ENCODE results near the gene PRKCZ. TPM values are rescaled to one million over a fixed set of nuclear protein-coding genes. Genes with fewer than 3 reads are reported as not detected.
A peak's percentile ranks its signal among the peaks of the same experiment; 100 is the strongest.

PRKCZ gene
- total and polyA plus RNA-seq, 12 donors = 8.4 to 18.4 (median 14.5) TPM

GRCh38 chr1:2030076-2030871 lies 19.9 kb upstream of the PRKCZ start:
- no peak for ATAC-seq
- H3K36me3 ChIP-seq = no peaks in the 10 kb centered on the region
- intact Hi-C loops (cut with DNase I) = no loop called here
- H3K27me3 ChIP-seq = no peaks in the 10 kb centered on the region
- no peaks in the 10 kb centered on the region for H3K9me3 ChIP-seq
- no peak overlapping the region for H3K4me3 ChIP-seq
- peaks cover 0 to 23% (median 9%) of the 10 kb centered on the region in 9 donors for H3K4me1 ChIP-seq
- TF ChIP-seq, protein P1, sequence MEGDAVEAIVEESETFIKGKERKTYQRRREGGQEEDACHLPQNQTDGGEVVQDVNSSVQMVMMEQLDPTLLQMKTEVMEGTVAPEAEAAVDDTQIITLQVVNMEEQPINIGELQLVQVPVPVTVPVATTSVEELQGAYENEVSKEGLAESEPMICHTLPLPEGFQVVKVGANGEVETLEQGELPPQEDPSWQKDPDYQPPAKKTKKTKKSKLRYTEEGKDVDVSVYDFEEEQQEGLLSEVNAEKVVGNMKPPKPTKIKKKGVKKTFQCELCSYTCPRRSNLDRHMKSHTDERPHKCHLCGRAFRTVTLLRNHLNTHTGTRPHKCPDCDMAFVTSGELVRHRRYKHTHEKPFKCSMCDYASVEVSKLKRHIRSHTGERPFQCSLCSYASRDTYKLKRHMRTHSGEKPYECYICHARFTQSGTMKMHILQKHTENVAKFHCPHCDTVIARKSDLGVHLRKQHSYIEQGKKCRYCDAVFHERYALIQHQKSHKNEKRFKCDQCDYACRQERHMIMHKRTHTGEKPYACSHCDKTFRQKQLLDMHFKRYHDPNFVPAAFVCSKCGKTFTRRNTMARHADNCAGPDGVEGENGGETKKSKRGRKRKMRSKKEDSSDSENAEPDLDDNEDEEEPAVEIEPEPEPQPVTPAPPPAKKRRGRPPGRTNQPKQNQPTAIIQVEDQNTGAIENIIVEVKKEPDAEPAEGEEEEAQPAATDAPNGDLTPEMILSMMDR (IDR thresholded peaks at IDR 0.05) = no peak
- 87 to 89% methylated on average over 42 of the region's 42 CpGs for WGBS, 2 donors
- DNase-seq = no peak
- H3K27ac ChIP-seq = no peak overlapping the region

DNA sequence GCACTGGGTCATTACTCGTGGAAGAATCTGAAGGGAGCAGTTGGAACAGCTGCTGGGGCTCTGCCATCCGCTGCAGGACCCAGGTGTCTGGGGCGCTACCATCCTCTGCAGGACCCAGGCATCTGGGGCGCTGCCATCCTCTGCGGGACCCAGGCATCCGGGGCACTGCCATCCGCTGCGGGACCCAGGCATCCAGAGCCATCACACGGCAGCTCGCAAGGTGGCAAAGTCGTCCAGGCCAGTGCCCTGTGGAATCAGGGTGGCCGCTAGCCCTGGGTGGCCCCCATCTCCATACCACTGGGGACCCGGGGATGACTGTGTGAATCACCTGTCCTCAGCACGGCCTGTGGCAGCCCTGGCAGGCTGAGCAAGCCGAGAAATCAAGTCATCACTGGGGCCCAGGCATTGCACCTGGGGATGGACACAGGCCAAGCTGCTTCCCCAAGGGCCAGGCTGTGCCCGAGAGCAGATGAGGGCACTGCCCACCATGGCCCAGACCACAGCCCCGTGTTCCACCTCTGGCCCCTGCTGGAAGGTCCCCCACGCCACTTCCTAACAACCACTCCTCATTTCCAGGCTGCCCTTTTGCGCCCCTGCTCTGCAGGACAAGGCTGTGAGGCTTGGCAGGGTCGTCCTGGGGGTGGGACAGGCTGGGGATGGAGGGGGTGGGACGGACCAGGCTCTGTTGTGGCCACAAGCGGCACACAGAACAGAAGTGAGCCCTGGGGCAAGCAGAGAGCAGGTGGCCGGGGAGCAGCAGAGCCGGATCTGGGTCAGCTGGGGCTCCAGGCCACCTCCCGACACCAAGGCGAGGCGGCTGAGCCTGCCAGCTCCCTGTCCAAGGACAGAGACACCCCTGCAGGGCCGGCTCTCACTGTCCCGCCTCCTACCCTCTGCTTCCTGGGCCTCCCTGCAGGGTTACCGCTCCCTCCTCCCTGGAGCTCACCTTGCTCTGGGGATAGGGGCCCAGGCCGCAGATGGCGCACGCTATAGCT lies 18.4 kb upstream of the PRKCZ start:
- Histone ChIP-seq H3K4me3 (no peak overlapping the region), H3K9me3 (no peaks in the 10 kb centered on the region), H3K4me1 (peaks cover 0 to 10% (median 0%) of the 10 kb centered on the region in 9 donors), H3K36me3 (no peaks in the 10 kb centered on the region), H3K27me3 (no peaks in the 10 kb centered on the region), H3K27ac (peak overlapping the region in 1 of 10 donors; percentile 47)
- intact Hi-C loops (cut with DNase I) = no loop called here
- ATAC-seq (peak in 7 of 8 donors; percentile 30 to 66 (median 45)), DNase-seq (no peak)
- WGBS, 2 donors = 79 to 83% methylated on average over 32 to 33 of the region's 33 CpGs
- TF ChIP-seq, protein P1 (IDR thresholded peaks at IDR 0.05) = no peak

DNA sequence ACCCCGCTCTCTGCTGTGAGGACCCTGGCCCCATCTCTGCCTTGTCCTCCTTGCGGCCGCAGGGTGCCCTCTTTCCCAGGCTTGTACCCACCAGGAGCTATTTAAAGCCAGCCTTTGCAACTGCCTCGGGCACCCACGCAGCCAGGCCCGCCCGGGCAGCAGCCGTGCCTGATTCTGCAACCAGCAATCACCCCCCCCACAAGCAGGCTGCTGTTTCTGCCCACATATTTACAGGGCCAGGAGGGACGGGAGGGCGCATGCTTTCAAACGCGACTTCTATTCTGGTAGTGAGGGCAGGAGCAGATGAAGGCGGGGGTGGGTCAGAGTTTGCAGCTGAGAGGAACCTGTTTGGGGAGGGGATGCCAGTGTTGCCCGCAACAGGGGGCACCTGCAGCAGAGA lies 17.5 kb upstream of the PRKCZ start:
- no peaks in the 10 kb centered on the region for H3K9me3 ChIP-seq
- H3K4me1 ChIP-seq = peaks cover 0 to 10% (median 0%) of the 10 kb centered on the region in 9 donors
- H3K27ac ChIP-seq = peak overlapping the region in 1 of 10 donors; percentile 47
- ATAC-seq = peak in 7 of 8 donors; percentile 27 to 75 (median 54)
- TF ChIP-seq, protein P1 (IDR thresholded peaks at IDR 0.05) = no peak
- no peak for DNase-seq
- no peaks in the 10 kb centered on the region for H3K36me3 ChIP-seq
- WGBS, 2 donors = 72% methylated on average over 14 of the region's 14 CpGs
- intact Hi-C loops (cut with DNase I) = no loop called here
- no peak overlapping the region for H3K4me3 ChIP-seq
- no peaks in the 10 kb centered on the region for H3K27me3 ChIP-seq

DNA sequence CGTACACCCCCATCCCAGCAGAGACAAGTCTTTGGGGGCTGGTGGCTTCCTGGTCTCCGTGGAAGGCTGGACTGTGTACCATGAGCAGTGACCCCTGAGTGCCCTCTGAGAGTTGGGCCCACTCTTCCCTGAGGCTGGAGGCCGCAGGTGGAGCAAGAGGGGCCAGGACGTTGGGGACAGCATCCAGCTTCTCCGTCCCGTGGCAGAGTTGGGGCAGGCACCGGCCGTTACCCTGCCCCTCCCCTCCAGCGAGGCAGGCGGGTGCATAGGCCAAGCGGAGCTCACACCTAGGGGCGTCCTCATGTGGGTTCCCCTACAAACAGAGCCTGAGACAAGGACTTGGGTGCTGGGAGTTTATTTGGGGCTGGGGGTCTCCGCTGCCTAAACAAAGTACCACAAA lies 17.0 kb upstream of the PRKCZ start:
- WGBS, 2 donors = 78 to 84% methylated on average over 13 of the region's 13 CpGs
- H3K4me3 ChIP-seq = no peak overlapping the region
- no peaks in the 10 kb centered on the region for H3K36me3 ChIP-seq
- peak overlapping the region in 1 of 10 donors; percentile 22 for H3K27ac ChIP-seq
- TF ChIP-seq, protein P1 (IDR thresholded peaks at IDR 0.05) = no peak
- no peaks in the 10 kb centered on the region for H3K27me3 ChIP-seq
- peaks cover 0 to 10% (median 0%) of the 10 kb centered on the region in 9 donors for H3K4me1 ChIP-seq
- intact Hi-C loops (cut with DNase I) = no loop called here
- DNase-seq (no peak), ATAC-seq (no peak)
- H3K9me3 ChIP-seq = peaks cover 0 to 3% (median 0%) of the 10 kb centered on the region in 11 donors
